SK-N-SH (cell line): ENCODE data around the gene CRACR2B. TPM values are rescaled to one million over a fixed set of nuclear protein-coding genes. Genes with fewer than 3 reads are reported as not detected.

Experiments
- CTCF ChIA-PET: fragments of 300-600, 350-600 bp; formaldehyde crosslinking; extraction: SDS; loops from one replicate; lab custom pipeline; 2021; lab: Yijun Ruan, JAX
- POLR2A ChIA-PET: fragments of 350-600 bp; sonication (Branson Sonifier 250); formaldehyde crosslinking; extraction: SDS; loops from one replicate; lab custom pipeline; 2020; ENCODE audit warnings: antibody characterized with exemption, inconsistent platforms; lab: Yijun Ruan, JAX
- DNase-seq: peaks from one replicate; pipeline ENCODE4 v3.0.0; 2012
- H2AFZ ChIP-seq: fragments of 200-600 bp; sonication (generic); 2 replicates; pipeline ENCODE4 v1.8.1; 2016; ENCODE audit warnings: antibody characterized with exemption, mild to moderate bottlenecking, low read depth
- H3F3A ChIP-seq: fragments of 200-600 bp; sonication (generic); replicated peaks from 2 replicates; pipeline ENCODE3; 2016; ENCODE audit warnings: antibody characterized with exemption, mild to moderate bottlenecking; ENCODE audit not compliant: insufficient read depth
- H3K27ac ChIP-seq, 2 experiments: fragments of 200-500 bp in 1 of 2; fragments of 200-600 bp in 1 of 2; sonication (Bioruptor generic) in 1 of 2; sonication (generic), shearing (Covaris generic) in 1 of 2; 2 replicates each; pipeline versions ENCODE4 v1.5.1 to v1.6.1; 2014 to 2016; ENCODE audit warnings: low read depth in 2 of 2, inconsistent platforms in 1 of 2, low read length in 1 of 2, mild to moderate bottlenecking in 1 of 2, mixed read lengths in 1 of 2
- H3K27me3 ChIP-seq: fragments of 200-600 bp; sonication (generic), shearing (Covaris generic); 2 replicates; pipeline ENCODE4 v1.6.1; 2016; ENCODE audit warnings: mixed run types; ENCODE audit not compliant: insufficient read depth
- H3K36me3 ChIP-seq, 2 experiments: fragments of 200-500 bp in 1 of 2; fragments of 200-600 bp in 1 of 2; sonication (Bioruptor generic) in 1 of 2; sonication (generic) in 1 of 2; replicated peaks in 1 of 2; 2 replicates each; pipeline versions ENCODE3 to v1.5.1; 2014 to 2016; ENCODE audit warnings: low read length in 1 of 2, mild to moderate bottlenecking in 1 of 2; ENCODE audit not compliant: insufficient read depth in 2 of 2, control insufficient read depth in 1 of 2
- H3K4me1 ChIP-seq, 2 experiments: fragments of 200-500 bp in 1 of 2; fragments of 200-600 bp in 1 of 2; sonication (Bioruptor generic) in 1 of 2; sonication (generic), shearing (Covaris generic) in 1 of 2; 2 replicates each; pipeline versions ENCODE4 v1.5.1 to v1.6.1; 2014 to 2016; ENCODE audit warnings: low read depth in 1 of 2, low read length in 1 of 2, mixed run types in 1 of 2; ENCODE audit not compliant: insufficient read depth in 2 of 2, control insufficient read depth in 1 of 2
- H3K4me2 ChIP-seq: fragments of 200-600 bp; sonication (generic), shearing (Covaris generic); 2 replicates; pipeline ENCODE4 v1.6.1; 2017; ENCODE audit warnings: mixed run types
- H3K4me3 ChIP-seq, 2 experiments: fragments of 200-500 bp in 1 of 2; fragments of 200-600 bp in 1 of 2; sonication (Bioruptor generic) in 1 of 2; sonication (generic), shearing (Covaris generic) in 1 of 2; 2 replicates each; pipeline versions ENCODE4 v1.5.1 to v1.8.1; 2014 to 2016; ENCODE audit warnings: low read depth in 2 of 2, inconsistent platforms in 1 of 2, low read length in 1 of 2, mild to moderate bottlenecking in 1 of 2, mixed read lengths in 1 of 2, moderate library complexity in 1 of 2
- H3K79me2 ChIP-seq: fragments of 200-600 bp; sonication (generic); 2 replicates; pipeline ENCODE4 v1.8.1; 2017; ENCODE audit warnings: mild to moderate bottlenecking; ENCODE audit not compliant: insufficient read depth
- H3K9ac ChIP-seq: fragments of 200-600 bp; sonication (generic); 2 replicates; pipeline ENCODE4 v1.6.1; 2017; ENCODE audit warnings: mixed run types
- H3K9me2 ChIP-seq: fragments of 200-600 bp; sonication (generic); 2 replicates; pipeline ENCODE4 v1.6.1; 2017; ENCODE audit warnings: mixed run types
- H3K9me3 ChIP-seq: fragments of 200-600 bp; sonication (generic); 2 replicates; pipeline ENCODE4 v1.6.1; 2017; ENCODE audit warnings: mixed run types, mild to moderate bottlenecking, moderate library complexity
- H4K20me1 ChIP-seq: fragments of 200-600 bp; sonication (generic); 2 replicates; pipeline ENCODE4 v1.6.1; 2017; ENCODE audit warnings: mild to moderate bottlenecking, mixed run types; ENCODE audit not compliant: insufficient read depth
- EZH2phosphoT487 ChIP-seq: fragments of 200-600 bp; sonication (generic); IDR thresholded peaks from 2 replicates; pipeline ENCODE4 v1.6.1; 2017; ENCODE audit warnings: low read depth, mixed run types, mild to moderate bottlenecking, antibody characterized with exemption, moderate library complexity, borderline replicate concordance
- GATA2 ChIP-seq: sonication (generic); formaldehyde crosslinking; IDR thresholded peaks from 2 replicates; pipeline ENCODE4 v1.5.0; 2020; ENCODE audit warnings: mild to moderate bottlenecking, missing genetic modification reagents
- JUND ChIP-seq: IDR thresholded peaks from 2 replicates; pipeline ENCODE4 v1.4.0; 2012
- MEF2A ChIP-seq: IDR thresholded peaks from 2 replicates; pipeline ENCODE4 v1.4.0; 2012; ENCODE audit warnings: low read depth, borderline replicate concordance
- NFIC ChIP-seq: IDR thresholded peaks from 2 replicates; pipeline ENCODE4 v1.4.0; 2012; ENCODE audit warnings: borderline replicate concordance
- RAD21 ChIP-seq: IDR thresholded peaks from 2 replicates; pipeline ENCODE4 v1.6.1; 2012; ENCODE audit warnings: mild to moderate bottlenecking, low read length
- TEAD4 ChIP-seq: IDR thresholded peaks from 2 replicates; pipeline ENCODE4 v1.4.0; 2012; ENCODE audit warnings: mild to moderate bottlenecking, borderline replicate concordance; ENCODE audit not compliant: insufficient read depth
- WGBS: methylation state at CpG from one replicate; pipeline ENCODE4 v1.1.6; 2017; ENCODE audit warnings: low lambda C conversion rate; 5-methylcytosine and 5-hydroxymethylcytosine counted together
- polyA plus RNA-seq, 3 experiments: library from polyadenylated mRNA; depleted of rRNA; stranded (reverse); fragments of >200 nt; gene quantifications; 2 replicates each; pipeline ENCODE4 v1.2.3, GENCODE V29; 2012
- TF ChIP-seq, protein P1 (sequence below): IDR thresholded peaks from 2 replicates; pipeline ENCODE4 v1.6.1; 2012; ENCODE audit warnings: mild to moderate bottlenecking, low read depth, low read length, moderate library complexity
- TF ChIP-seq, protein P2 (sequence below): fragments of 150-350 bp; IDR thresholded peaks from 2 replicates; pipeline ENCODE4 v1.6.1; 2017; ENCODE audit warnings: antibody characterized with exemption, low read length, low read depth, borderline replicate concordance
- TF ChIP-seq, protein P3 (sequence below): IDR thresholded peaks from 2 replicates; pipeline ENCODE4 v1.4.0; 2012; ENCODE audit warnings: low read depth

Gene CRACR2B
- 0.94 and 1.1 TPM in 2 replicates for polyA plus RNA-seq (2012; rRNA removed)
- polyA plus RNA-seq (2012; cell fraction: cytosol; rRNA removed), result 0.21 and 0.28 TPM in 2 replicates
- polyA plus RNA-seq (2012; cell fraction: nucleus; rRNA removed), result 3.8 and 5.0 TPM in 2 replicates

DNA sequence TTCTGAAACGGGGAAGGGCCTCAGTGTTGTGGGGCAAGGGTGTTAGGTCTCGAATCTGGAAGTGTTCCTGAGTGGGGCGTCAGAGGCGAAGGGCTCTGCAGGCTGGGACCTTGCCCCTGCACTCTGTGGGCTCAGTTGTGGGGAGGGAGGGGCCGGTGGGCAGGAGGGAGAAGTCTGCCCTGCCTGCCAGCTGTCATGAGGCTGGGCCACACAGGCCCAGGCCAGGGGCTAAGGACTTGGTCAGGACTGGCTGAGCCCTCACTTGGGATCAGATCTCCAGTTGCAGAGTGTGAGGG lies at the start of gene CRACR2B:
TSS of gene CRACR2B (plus strand) at position 23 of the 296 bp plus-strand sequence. CDS start 689 bp downstream, outside the sequence.
- Histone ChIP-seq H2AFZ (no peak within 1 kb of the TSS), H4K20me1 (peaks cover 7% of the 10 kb centered on the region), H3K4me1 (peaks cover 11 to 23% of the 10 kb centered on the region in 2 experiments; a peak in 2 of 4 replicates), H3K9me2 (no peaks in the 10 kb centered on the region), H3K4me3 (peak within 1 kb of the TSS in 1 of 2 experiments; percentile 25; a peak in 1 of 4 replicates), H3K9ac (no peak within 1 kb of the TSS), H3K27ac (no peak within 1 kb of the TSS), H3F3A (no peaks in the 10 kb centered on the region), H3K9me3 (no peaks in the 10 kb centered on the region), H3K27me3 (no peaks in the 10 kb centered on the region)
- no peak for DNase-seq
- ChIA-PET POLR2A (interaction anchor here (2.4 kb wide), 1 partner anchor 9 kb away, joined by 16 read pairs; the partner anchor contains the start of gene PNPLA2), CTCF (interaction anchor here (0.6 to 1.9 kb wide), 3 partner anchors 9 to 184 kb away, joined by 3 to 6 read pairs (median 3); partner anchors contain the start of gene PNPLA2)
- TF ChIP-seq NFIC (no peak), MEF2A (no peak), EZH2phosphoT487 (no peak), TEAD4 (no peak), JUND (no peak), RAD21 (no peak), GATA2 (CRISPR knock-in tag) (no peak)
- TF ChIP-seq, protein P1, sequence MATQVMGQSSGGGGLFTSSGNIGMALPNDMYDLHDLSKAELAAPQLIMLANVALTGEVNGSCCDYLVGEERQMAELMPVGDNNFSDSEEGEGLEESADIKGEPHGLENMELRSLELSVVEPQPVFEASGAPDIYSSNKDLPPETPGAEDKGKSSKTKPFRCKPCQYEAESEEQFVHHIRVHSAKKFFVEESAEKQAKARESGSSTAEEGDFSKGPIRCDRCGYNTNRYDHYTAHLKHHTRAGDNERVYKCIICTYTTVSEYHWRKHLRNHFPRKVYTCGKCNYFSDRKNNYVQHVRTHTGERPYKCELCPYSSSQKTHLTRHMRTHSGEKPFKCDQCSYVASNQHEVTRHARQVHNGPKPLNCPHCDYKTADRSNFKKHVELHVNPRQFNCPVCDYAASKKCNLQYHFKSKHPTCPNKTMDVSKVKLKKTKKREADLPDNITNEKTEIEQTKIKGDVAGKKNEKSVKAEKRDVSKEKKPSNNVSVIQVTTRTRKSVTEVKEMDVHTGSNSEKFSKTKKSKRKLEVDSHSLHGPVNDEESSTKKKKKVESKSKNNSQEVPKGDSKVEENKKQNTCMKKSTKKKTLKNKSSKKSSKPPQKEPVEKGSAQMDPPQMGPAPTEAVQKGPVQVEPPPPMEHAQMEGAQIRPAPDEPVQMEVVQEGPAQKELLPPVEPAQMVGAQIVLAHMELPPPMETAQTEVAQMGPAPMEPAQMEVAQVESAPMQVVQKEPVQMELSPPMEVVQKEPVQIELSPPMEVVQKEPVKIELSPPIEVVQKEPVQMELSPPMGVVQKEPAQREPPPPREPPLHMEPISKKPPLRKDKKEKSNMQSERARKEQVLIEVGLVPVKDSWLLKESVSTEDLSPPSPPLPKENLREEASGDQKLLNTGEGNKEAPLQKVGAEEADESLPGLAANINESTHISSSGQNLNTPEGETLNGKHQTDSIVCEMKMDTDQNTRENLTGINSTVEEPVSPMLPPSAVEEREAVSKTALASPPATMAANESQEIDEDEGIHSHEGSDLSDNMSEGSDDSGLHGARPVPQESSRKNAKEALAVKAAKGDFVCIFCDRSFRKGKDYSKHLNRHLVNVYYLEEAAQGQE, result no peak
- TF ChIP-seq, protein P2, sequence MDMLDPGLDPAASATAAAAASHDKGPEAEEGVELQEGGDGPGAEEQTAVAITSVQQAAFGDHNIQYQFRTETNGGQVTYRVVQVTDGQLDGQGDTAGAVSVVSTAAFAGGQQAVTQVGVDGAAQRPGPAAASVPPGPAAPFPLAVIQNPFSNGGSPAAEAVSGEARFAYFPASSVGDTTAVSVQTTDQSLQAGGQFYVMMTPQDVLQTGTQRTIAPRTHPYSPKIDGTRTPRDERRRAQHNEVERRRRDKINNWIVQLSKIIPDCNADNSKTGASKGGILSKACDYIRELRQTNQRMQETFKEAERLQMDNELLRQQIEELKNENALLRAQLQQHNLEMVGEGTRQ, result no peak
- TF ChIP-seq, protein P3, sequence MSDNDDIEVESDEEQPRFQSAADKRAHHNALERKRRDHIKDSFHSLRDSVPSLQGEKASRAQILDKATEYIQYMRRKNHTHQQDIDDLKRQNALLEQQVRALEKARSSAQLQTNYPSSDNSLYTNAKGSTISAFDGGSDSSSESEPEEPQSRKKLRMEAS, result no peak
- TF ChIP-seq, all 33 proteins: peak for 0
- H3K36me3 ChIP-seq, result peaks cover 0 to 19% of the 10 kb centered on the region in 2 experiments
- WGBS, result 97% methylated on average over 5 of the region's 5 CpGs
- H3K4me2 ChIP-seq, result 0 out of 2 replicates have a peak within 1 kb of the TSS, but pooled peaks have one; percentile 37
- peaks cover 19% of the 10 kb centered on the region for H3K79me2 ChIP-seq
